C4-2B (cell line): ENCODE results near the gene SLC25A21.

Experiments used
- H3K27ac ChIP-seq: fragments of 450-650 bp; 2 replicates; pipeline ENCODE4 v1.5.1; 2017
- ZFX ChIP-seq: fragments of 450-650 bp; IDR thresholded peaks from 2 replicates; pipeline ENCODE4 v1.6.1; 2017
- TF ChIP-seq, protein P1 (sequence below): fragments of 450-650 bp; conservative IDR thresholded peaks from 2 replicates; pipeline ENCODE4 v1.5.1; 2017; ENCODE audit warnings: mild to moderate bottlenecking

The SLC25A21 gene

DNA sequence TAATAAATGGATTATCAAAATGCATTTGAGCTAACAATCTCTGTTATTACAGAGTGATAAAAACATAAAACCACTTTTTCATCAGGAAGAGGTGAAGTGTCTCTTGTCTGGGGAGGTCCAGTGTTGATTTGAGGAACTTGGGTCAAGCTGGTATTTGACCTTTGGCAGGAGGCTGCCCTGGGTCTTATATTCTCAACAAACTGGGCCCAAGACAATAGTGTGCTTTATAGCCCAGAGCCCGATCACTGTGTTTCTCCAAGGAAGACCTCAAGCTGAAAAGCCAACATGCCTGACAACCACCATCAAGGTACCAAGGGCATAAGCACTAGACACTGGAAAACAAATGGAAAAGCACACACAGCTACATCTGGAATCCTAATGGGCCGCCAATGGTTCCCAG is 137.0 kb downstream of the SLC25A21 start:
- no peak overlapping the region for H3K27ac ChIP-seq

DNA sequence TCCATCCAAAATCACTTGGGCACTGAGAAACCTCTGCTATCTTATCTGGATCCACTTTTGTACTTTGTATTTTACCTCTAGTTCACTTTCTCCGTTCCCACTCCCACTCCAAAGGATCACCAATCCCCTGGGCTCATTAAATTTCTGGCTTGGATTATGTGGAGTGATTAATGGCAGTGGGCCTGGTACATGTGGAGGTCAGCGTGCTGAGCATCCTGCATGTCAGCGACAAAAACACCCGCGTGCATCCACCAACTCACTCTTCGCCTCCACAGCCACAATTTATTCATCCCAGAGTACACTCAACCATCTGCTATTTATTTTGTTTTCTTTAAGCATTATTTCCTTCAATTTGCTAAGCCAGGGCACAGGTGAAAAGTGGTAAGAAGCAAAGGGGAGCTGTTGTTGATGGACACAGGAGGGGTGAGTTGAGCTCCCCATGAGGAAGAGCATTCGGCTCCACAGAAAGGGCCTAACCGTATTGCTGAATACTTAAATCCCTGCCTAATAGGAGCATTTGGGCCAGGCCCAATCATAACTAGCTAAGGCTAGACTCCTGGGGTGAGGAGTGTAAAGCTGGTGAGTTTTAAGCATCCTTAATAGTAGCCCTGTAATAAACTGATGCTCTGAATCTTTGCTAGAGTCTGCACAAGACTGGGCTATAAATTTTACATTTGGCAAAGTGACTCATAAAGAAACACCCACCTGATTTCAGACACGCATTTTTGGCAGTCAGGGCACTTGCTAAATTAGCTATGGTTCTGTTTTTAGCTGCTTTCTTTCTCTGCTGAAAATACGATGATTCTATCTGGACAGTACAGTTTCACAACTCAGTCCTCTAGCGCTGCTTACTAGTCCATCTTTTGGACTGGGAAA is 137.8 kb downstream of the SLC25A21 start:
- H3K27ac ChIP-seq: no peak overlapping the region
- no peak for TF ChIP-seq ZFX

More for the DNA sequence above, 137.0 kb downstream of the SLC25A21 start:
- TF ChIP-seq ZFX: no peak
- TF ChIP-seq, protein P1, sequence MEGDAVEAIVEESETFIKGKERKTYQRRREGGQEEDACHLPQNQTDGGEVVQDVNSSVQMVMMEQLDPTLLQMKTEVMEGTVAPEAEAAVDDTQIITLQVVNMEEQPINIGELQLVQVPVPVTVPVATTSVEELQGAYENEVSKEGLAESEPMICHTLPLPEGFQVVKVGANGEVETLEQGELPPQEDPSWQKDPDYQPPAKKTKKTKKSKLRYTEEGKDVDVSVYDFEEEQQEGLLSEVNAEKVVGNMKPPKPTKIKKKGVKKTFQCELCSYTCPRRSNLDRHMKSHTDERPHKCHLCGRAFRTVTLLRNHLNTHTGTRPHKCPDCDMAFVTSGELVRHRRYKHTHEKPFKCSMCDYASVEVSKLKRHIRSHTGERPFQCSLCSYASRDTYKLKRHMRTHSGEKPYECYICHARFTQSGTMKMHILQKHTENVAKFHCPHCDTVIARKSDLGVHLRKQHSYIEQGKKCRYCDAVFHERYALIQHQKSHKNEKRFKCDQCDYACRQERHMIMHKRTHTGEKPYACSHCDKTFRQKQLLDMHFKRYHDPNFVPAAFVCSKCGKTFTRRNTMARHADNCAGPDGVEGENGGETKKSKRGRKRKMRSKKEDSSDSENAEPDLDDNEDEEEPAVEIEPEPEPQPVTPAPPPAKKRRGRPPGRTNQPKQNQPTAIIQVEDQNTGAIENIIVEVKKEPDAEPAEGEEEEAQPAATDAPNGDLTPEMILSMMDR: no peak

DNA sequence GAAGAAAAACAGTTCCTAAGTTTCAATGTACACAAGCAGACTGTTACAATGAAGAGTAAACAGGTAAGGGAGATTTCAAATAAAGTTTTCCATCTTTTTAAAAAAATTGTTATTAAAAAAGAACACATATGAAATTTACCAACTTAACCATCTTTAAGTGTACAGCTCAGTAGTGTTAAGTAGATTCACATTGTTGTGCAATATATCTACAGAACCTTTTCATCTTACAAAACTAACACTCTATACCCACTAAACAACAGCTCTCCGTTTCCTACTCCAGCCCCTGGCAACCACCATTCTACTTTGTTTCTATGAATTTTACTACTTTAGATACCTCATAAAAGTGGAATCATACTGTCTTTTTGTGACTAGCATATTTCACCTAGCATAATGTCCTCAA is 139.5 kb downstream of the SLC25A21 start:
- TF ChIP-seq, protein P1: no peak
- TF ChIP-seq ZFX: no peak
- no peak overlapping the region for H3K27ac ChIP-seq

DNA sequence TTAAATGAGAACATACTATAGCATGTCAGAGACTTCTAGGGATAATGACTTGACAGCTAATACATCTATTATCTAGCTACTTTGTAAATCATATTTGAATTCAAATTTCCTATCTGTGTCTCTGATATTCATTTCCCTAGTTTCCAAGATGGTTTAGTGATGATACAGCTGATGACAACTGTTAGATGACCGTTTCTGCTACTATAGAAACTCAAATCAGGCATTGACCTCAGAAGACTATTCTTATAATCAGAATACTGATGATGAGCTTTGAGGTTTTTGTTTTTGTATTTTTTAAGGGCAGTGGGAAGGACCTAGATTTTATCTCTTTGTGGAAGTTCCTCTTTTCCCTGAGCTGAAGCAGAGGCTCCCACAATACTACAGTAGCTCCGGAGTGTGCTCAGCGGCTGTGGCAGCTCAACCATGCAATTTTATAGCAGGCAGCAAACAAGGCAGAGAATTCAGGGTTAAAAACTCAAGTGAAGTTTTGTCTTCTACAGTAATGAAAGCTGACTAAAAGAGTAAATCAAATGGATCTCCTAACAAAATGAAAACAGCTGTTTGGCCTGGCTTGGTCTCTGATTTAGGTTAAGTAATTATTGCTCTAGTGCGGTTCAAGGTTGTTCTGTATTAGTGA is 145.1 kb downstream of the SLC25A21 start:
- no peak overlapping the region for H3K27ac ChIP-seq
- TF ChIP-seq, protein P1: no peak
- TF ChIP-seq ZFX: no peak

DNA sequence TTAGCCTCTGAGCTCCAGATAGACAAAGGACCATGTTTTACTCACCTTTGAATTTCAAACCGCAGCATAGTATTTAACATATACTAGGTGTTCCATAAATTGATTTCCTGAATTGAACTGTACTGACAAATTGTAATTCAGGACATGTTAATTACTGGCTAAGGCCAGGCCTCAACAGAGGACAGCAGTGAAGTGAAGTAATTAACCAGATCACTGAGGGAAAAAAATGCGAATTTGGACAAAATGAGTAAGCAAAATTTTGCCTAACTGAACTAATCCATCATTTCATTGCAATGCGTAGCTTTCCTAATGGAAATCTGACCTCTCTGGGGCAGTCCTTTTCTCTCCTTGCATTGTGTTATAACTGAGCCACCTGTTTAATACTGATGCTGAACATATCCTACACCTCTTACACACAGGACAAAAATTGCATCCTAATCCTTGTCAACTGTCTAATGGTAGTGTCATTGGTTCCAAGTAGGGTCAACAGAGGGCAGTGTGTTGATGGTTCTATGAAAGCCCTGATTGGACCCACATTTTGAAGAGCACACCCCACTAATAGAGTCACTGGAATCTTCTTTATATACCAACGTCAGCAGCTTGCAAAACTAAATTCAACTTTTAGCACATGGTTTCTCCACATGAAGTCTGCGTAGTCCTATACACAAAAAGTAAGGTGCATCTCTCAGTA is 148.4 kb downstream of the SLC25A21 start:
- TF ChIP-seq, protein P1: peak; percentile 33
- TF ChIP-seq ZFX: no peak

DNA sequence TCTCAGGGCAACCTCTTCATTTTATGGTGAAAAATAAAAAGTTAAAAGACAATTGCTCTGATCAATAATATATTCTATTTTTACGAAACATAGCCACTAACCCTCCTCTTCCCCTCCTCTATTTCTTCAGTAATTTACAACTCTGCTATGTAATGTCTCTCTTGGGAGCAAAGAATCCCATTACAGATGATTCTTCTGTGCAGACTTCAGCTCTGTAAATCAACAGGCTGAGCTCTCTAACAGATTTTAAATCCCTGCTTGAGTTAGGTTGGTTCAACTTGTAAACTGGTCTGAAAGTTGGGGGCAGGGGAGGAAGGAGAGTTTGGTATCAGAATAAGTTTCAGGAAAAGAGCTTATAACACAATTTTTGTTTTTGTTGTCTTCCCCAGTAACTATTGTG is 151.0 kb downstream of the SLC25A21 start:
- no peak overlapping the region for H3K27ac ChIP-seq
- no peak for TF ChIP-seq ZFX
- TF ChIP-seq, protein P1: no peak

More for the DNA sequence above, 148.4 kb downstream of the SLC25A21 start:
- no peak overlapping the region for H3K27ac ChIP-seq

DNA sequence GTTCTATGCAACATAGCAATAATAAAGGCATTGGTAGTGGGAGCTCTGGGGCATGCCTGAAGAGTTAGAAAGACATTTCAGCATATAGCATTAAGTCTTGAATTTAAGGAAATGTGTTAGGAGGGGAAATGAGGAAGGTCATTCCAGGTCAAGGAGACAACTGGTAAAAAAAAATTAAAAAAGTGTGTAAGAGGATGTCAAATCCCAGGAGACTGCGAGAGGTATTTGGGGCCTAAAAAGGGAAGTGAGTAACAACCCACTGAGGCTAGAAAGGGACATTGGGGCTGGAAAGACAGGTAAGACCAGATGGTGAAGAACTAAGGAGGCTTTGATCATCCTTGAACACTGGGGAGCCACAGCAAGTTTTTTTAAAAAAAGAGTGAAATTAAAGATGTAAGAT is 152.9 kb downstream of the SLC25A21 start:
- no peak overlapping the region for H3K27ac ChIP-seq
- TF ChIP-seq ZFX: no peak
- TF ChIP-seq, protein P1: no peak
